ENCODE measurements around the gene MRPL4. TPM values are rescaled to one million over a fixed set of nuclear protein-coding genes. Genes with fewer than 3 reads are reported as not detected.
"Not testable (repeated sequence)": the region's sequence is repeated elsewhere in the genome, so short reads cannot be mapped to it uniquely, and the experiment has no call there.

MRPL4 gene
- total RNA-seq, 2 experiments from 2014 or later = 55.4 to 58.6 TPM

DNA sequence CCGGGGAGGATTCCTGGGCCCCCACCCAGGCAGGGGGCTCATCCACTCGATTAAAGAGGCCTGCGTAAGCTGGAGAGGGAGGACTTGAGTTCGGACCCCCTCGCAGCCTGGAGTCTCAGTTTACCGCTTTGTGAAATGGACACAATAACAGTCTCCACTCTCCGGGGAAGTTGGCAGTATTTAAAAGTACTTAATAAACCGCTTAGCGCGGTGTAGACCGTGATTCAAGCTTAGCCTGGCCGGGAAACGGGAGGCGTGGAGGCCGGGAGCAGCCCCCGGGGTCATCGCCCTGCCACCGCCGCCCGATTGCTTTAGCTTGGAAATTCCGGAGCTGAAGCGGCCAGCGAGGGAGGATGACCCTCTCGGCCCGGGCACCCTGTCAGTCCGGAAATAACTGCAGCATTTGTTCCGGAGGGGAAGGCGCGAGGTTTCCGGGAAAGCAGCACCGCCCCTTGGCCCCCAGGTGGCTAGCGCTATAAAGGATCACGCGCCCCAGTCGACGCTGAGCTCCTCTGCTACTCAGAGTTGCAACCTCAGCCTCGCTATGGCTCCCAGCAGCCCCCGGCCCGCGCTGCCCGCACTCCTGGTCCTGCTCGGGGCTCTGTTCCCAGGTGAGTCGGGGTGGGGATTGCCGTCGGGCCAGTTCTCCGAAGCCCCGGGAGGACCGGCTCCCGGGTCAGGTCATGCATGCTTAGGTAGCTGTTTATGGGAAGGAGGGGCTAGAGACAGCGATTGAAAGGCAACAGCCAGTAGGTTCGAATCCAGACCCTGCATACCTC lies 18.8 kb downstream of the MRPL4 start, which contains the start of gene ICAM1:
TSS of gene ICAM1 (plus strand) at position 505 of the 779 bp plus-strand sequence. CDS start at position 545, 40 bp downstream.
- Mint-ChIP-seq H3K27ac (peak within 1 kb of the TSS; percentile 93), H3K36me3 (ENCODE audit: low read depth) (peaks cover 19% of the 10 kb centered on the region), H3K4me1 (peaks cover 51% of the 10 kb centered on the region), H3K4me3 (peak within 1 kb of the TSS; percentile 83), H3K9me3 (no peaks in the 10 kb centered on the region), H3K27me3 (peaks cover 1% of the 10 kb centered on the region)
- ChIA-PET POLR2A (interaction anchor here (0.7 to 4.3 kb wide), 39 partner anchors 9 to 297 kb away, joined by 3 to 105 read pairs (median 7); partner anchors contain the start of genes CDC37, DNMT1, ICAM4 and ICAM5), CTCF (interaction anchor here (0.6 to 10.1 kb wide), 32 partner anchors 10 to 339 kb away, joined by 3 to 238 read pairs (median 6); partner anchors contain the start of genes CDC37, ICAM4, ICAM5 and RAVER1)
- peak; percentile 87 for DNase-seq

DNA sequence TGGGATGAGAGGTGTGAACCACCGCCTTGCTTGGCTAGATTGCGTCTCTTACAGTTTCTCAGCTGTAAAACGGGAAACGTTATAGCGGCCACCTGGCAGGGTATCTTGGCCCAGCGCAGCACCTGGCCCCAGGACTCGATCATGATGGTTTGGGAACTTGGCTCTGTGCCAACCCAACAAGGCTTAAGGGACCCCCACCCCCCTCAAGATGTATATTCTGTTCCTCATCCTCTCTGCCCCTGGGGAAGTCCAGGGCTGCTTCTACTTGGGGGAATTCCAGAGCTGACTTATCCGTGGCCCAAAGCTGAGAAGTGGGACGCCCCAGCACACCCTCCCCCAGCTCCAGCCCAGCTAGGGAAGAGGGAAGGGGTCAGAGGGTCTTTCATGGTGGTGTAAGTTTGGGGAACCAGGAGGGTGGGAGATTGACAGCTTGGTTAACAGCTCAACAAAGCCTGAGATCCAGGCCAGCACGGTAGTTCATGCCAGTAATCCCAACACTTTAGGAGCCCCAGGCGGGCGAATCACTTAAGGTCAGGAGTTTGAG lies 19.6 kb downstream of the MRPL4 start:
- POLR2A ChIA-PET = interaction anchor here (0.6 to 4.3 kb wide), 29 partner anchors 8 to 296 kb away, joined by 3 to 105 read pairs (median 8); partner anchors contain the start of genes CDC37, DNMT1, ICAM4 and ICAM5
- DNase-seq = peak; percentile 26
- Mint-ChIP-seq H3K27ac (peak overlapping the region; percentile 93), H3K27me3 (peaks cover 1% of the 10 kb centered on the region), H3K4me3 (peak overlapping the region; percentile 83), H3K4me1 (peaks cover 51% of the 10 kb centered on the region), H3K9me3 (no peaks in the 10 kb centered on the region), H3K36me3 (ENCODE audit: low read depth) (peaks cover 19% of the 10 kb centered on the region)
- CTCF ChIA-PET = interaction anchor here (0.5 to 10.1 kb wide), 26 partner anchors 9 to 298 kb away, joined by 3 to 238 read pairs (median 6); partner anchors contain the start of genes CDC37, ICAM4, ICAM5 and RAVER1

DNA sequence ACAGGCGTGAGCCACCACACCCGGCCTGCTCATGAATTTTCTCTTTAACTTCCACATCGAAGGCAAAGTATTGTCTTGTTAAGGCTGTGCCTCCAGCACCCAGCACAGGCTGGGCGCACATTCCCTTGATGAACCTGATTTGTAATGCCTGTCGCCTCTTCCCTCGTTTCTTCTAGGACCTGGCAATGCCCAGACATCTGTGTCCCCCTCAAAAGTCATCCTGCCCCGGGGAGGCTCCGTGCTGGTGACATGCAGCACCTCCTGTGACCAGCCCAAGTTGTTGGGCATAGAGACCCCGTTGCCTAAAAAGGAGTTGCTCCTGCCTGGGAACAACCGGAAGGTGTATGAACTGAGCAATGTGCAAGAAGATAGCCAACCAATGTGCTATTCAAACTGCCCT lies 22.6 kb downstream of the MRPL4 start:
- H3K27ac Mint-ChIP-seq = peak overlapping the region; percentile 7
- peaks cover 51% of the 10 kb centered on the region for H3K4me1 Mint-ChIP-seq
- H3K9me3 Mint-ChIP-seq = no peaks in the 10 kb centered on the region
- no peak for DNase-seq
- CTCF ChIA-PET = interaction anchor here (6.6 kb wide), 1 partner anchor 14 kb away, joined by 98 read pairs; no protein-coding TSS in a partner anchor
- no peaks in the 10 kb centered on the region for H3K27me3 Mint-ChIP-seq
- peaks cover 29% of the 10 kb centered on the region for H3K36me3 Mint-ChIP-seq (ENCODE audit: low read depth)
- H3K4me3 Mint-ChIP-seq = no peak overlapping the region
- POLR2A ChIA-PET = interaction anchor here (1.0 to 2.8 kb wide), 3 partner anchors 12 to 106 kb away, joined by 3 to 11 read pairs (median 4); partner anchors contain the start of genes ICAM4 and TYK2

DNA sequence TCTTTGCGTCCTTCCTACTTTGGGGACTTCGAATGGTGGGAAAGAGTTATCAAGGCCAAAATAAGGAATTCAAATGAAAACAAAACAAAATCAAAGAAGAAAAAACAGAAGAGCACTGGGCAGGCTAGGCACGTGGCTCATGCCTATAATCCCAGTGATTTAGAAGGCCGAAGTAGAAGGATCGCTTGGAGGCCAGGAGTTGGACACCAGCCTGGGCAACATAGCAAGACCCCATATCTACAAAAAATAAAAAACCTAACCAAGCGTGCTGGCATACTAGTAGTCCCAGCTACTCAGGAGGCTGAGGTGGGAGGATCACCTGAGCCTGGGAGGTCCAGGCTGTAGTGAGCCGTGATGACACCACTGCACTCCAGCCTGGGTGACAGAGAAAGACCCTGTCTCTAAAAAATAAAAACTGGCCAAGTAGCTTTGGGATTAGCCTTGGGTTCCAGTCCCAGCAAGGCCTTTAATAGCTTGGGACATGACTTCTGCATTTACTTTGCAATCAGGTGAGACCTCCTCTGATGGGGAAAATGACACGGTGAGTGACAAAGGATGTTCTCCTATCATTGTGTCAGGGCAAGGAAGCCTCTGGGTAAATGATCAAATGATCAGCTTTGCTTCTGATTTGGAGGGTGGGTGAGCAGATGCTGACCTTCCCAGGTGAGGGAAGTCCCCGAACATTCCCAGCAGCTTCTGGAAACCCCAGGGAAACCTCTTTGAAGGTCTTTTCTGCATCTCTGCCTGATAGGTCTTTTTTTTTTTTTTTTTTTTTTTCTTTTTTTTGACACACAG lies 26.0 kb downstream of the MRPL4 start:
- ChIA-PET CTCF (interaction anchor here (0.7 to 2.0 kb wide), 4 partner anchors 111 to 482 kb away, joined by 3 to 6 read pairs (median 4); no protein-coding TSS in a partner anchor), POLR2A (interaction anchor here (3.7 kb wide), 1 partner anchor 7 kb away, joined by 23 read pairs; the partner anchor contains the start of gene ICAM1)
- no peak for DNase-seq
- Mint-ChIP-seq H3K4me1 (peaks cover 30% of the 10 kb centered on the region), H3K9me3 (no peaks in the 10 kb centered on the region), H3K27me3 (no peaks in the 10 kb centered on the region), H3K4me3 (no peak overlapping the region), H3K27ac (no peak overlapping the region), H3K36me3 (ENCODE audit: low read depth) (peaks cover 37% of the 10 kb centered on the region)

DNA sequence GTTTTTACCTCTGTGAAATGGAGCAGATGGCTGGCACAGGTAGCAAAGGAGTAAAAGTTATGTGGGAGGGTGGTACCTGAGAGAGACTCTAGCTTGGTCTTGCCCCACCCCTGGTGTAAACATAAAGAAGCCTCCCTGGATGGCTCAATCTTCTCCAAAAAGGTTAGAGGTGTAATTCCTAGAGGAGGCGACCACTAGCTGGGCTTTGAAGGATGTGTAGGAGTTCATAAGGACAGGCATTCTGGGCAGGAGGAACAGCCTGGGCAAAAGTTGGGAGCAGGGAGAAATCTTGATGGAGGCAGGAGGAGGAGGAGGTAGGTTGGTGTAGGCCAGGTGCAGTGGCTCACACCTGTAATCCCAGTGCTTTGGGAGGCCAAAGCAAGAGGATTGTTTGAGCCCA lies 26.9 kb downstream of the MRPL4 start:
- Mint-ChIP-seq H3K9me3 (no peaks in the 10 kb centered on the region), H3K4me3 (no peak overlapping the region), H3K4me1 (peaks cover 31% of the 10 kb centered on the region), H3K36me3 (ENCODE audit: low read depth) (peaks cover 43% of the 10 kb centered on the region), H3K27me3 (no peaks in the 10 kb centered on the region), H3K27ac (peak overlapping the region; percentile 44)
- no peak for DNase-seq
- ChIA-PET CTCF (interaction anchor here (0.9 to 1.6 kb wide), 2 partner anchors 110 to 134 kb away, joined by 3 to 6 read pairs; no protein-coding TSS in a partner anchor), POLR2A (interaction anchor here (3.7 kb wide), 1 partner anchor 8 kb away, joined by 23 read pairs; the partner anchor contains the start of gene ICAM1)

DNA sequence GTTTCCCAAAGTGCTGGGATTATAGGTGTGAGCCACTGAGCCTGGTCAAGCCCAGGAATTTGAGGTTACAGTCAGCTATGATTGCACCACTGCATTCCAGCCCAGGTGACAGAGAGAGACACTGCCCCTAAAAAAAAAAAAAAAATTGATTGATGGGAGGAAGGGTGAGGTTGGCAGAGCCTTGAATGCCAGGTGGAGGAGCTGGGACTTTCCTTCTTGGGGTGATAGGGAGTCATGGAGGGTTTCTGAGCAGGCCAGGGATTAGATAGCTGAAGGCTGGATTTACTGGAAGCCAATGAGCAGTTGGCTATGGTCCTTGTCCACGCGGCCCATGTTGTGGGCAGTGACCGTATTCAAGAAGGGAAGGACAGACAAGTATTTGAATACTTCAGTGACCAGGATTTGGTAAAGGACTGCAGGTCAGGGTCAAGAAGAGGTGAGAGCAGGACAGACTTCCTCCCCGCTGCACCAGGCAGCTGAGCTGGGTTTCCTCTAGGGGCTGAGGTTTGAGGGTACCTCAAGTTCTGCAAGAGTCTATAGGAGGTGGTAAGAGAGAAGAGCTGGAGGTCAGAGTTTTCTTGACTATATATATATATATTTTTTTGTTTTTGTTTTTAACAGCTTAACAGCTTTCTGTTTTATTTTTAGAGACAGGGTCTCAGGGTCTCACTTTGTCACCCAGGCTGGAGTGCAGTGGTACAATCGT lies 27.9 kb downstream of the MRPL4 start:
- H3K4me1 Mint-ChIP-seq = peaks cover 27% of the 10 kb centered on the region
- H3K9me3 Mint-ChIP-seq = no peaks in the 10 kb centered on the region
- CTCF ChIA-PET = interaction anchor here (0.6 to 1.6 kb wide), 6 partner anchors 9 to 349 kb away, joined by 4 to 10 read pairs (median 5); partner anchors contain the start of genes ICAM1 and ICAM5
- peaks cover 46% of the 10 kb centered on the region for H3K36me3 Mint-ChIP-seq (ENCODE audit: low read depth)
- H3K27me3 Mint-ChIP-seq = no peaks in the 10 kb centered on the region
- POLR2A ChIA-PET = interaction anchor here (1.0 to 3.7 kb wide), 2 partner anchors 9 kb away, joined by 5 to 23 read pairs; partner anchors contain the start of genes ICAM1 and ICAM5
- no peak overlapping the region for H3K4me3 Mint-ChIP-seq
- H3K27ac Mint-ChIP-seq = peak overlapping the region; percentile 61
- DNase-seq = no peak

DNA sequence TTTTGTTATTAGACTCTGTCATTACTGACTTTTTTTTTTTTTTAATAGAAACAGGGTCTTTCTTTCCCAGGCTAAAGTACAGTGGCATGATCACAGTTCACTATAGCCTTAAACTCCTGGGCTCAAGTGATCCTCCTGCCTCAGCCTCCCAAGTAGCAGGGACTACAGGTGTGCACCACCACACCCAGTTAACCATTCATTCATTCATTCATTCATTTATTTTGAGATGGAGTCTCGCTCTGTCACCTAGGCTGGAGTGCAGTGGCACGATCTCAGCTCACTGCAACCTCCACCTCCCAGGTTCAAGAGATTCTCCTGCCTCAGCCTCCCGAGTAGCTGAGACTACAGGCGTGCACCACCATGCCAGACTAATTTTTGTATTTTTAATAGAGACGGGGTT lies 30.0 kb downstream of the MRPL4 start:
- ChIA-PET CTCF (interaction anchor here (1.4 kb wide), 1 partner anchor 11 kb away, joined by 4 read pairs; the partner anchor contains the start of gene ICAM1), POLR2A (interaction anchor here (1.3 to 2.2 kb wide), 2 partner anchors 10 to 12 kb away, joined by 3 to 10 read pairs; partner anchors contain the start of gene ICAM1)
- Mint-ChIP-seq H3K36me3 (ENCODE audit: low read depth) (peaks cover 60% of the 10 kb centered on the region), H3K4me1 (peaks cover 45% of the 10 kb centered on the region)
- H3K27ac Mint-ChIP-seq, H3K9me3 Mint-ChIP-seq, H3K27me3 Mint-ChIP-seq, DNase-seq, H3K4me3 Mint-ChIP-seq: not testable (repeated sequence)

DNA sequence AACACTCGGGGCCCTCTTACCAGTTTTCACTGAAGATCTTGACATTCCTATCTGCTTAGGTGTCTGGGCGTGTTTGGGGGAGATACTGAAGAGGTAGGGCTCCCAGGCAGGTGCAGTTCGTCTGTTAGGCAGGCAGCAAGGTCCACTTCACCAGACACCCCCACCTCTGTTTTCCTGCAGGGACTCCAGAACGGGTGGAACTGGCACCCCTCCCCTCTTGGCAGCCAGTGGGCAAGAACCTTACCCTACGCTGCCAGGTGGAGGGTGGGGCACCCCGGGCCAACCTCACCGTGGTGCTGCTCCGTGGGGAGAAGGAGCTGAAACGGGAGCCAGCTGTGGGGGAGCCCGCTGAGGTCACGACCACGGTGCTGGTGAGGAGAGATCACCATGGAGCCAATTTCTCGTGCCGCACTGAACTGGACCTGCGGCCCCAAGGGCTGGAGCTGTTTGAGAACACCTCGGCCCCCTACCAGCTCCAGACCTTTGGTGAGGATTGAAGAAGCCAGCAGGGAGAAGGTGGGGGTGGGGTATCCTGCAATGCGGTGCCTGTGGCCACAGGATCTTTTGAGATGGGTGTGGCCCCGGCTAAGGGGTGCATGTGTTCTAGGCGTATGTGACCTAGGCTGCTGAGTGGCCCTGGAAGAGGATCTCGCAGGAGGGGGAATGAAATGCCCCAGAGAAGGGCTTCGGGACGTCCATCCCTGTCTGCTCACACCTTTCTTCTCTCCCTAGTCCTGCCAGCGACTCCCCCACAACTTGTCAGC lies 31.5 kb downstream of the MRPL4 start:
- peaks cover 55% of the 10 kb centered on the region for H3K4me1 Mint-ChIP-seq
- peaks cover 54% of the 10 kb centered on the region for H3K36me3 Mint-ChIP-seq (ENCODE audit: low read depth)
- H3K27ac Mint-ChIP-seq = no peak overlapping the region
- H3K27me3 Mint-ChIP-seq = peaks cover 10% of the 10 kb centered on the region
- H3K4me3 Mint-ChIP-seq = no peak overlapping the region
- POLR2A ChIA-PET = interaction anchor here (2.2 kb wide), 1 partner anchor 13 kb away, joined by 10 read pairs; the partner anchor contains the start of gene ICAM1
- DNase-seq = no peak
- CTCF ChIA-PET = no interaction called here
- H3K9me3 Mint-ChIP-seq = no peaks in the 10 kb centered on the region

DNA sequence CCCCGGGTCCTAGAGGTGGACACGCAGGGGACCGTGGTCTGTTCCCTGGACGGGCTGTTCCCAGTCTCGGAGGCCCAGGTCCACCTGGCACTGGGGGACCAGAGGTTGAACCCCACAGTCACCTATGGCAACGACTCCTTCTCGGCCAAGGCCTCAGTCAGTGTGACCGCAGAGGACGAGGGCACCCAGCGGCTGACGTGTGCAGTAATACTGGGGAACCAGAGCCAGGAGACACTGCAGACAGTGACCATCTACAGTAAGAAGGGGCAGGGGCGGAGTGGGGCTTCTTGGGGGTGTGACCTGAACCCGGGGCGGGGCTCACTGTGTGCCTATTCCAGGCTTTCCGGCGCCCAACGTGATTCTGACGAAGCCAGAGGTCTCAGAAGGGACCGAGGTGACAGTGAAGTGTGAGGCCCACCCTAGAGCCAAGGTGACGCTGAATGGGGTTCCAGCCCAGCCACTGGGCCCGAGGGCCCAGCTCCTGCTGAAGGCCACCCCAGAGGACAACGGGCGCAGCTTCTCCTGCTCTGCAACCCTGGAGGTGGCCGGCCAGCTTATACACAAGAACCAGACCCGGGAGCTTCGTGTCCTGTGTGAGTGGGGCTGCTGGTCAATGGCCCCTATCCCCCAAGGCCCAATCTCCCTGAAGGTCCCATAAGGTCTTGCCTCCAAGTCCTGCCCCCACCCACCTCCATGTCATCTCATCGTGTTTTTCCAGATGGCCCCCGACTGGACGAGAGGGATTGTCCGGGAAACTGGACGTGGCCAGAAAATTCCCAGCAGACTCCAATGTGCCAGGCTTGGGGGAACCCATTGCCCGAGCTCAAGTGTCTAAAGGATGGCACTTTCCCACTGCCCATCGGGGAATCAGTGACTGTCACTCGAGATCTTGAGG lies 32.3 kb downstream of the MRPL4 start:
- no peak overlapping the region for H3K27ac Mint-ChIP-seq
- H3K36me3 Mint-ChIP-seq (ENCODE audit: low read depth) = peaks cover 49% of the 10 kb centered on the region
- H3K4me1 Mint-ChIP-seq = peaks cover 59% of the 10 kb centered on the region
- DNase-seq = no peak
- no peak overlapping the region for H3K4me3 Mint-ChIP-seq
- H3K9me3 Mint-ChIP-seq = no peaks in the 10 kb centered on the region
- peaks cover 19% of the 10 kb centered on the region for H3K27me3 Mint-ChIP-seq
- CTCF ChIA-PET = no interaction called here
- POLR2A ChIA-PET = interaction anchor here (2.2 to 8.9 kb wide), 2 partner anchors 14 kb away, joined by 10 to 105 read pairs; partner anchors contain the start of gene ICAM1

DNA sequence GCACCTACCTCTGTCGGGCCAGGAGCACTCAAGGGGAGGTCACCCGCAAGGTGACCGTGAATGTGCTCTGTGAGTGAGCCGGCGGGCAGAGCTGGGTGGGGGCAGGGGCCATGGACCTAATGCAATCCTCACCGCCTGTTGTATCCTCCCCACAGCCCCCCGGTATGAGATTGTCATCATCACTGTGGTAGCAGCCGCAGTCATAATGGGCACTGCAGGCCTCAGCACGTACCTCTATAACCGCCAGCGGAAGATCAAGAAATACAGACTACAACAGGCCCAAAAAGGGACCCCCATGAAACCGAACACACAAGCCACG lies 32.9 kb downstream of the MRPL4 start:
- POLR2A ChIA-PET = interaction anchor here (8.9 kb wide), 1 partner anchor 14 kb away, joined by 105 read pairs; the partner anchor contains the start of gene ICAM1
- Mint-ChIP-seq H3K9me3 (no peaks in the 10 kb centered on the region), H3K27me3 (peaks cover 24% of the 10 kb centered on the region), H3K27ac (no peak overlapping the region), H3K4me3 (no peak overlapping the region), H3K4me1 (peaks cover 56% of the 10 kb centered on the region), H3K36me3 (ENCODE audit: low read depth) (peaks cover 46% of the 10 kb centered on the region)
- CTCF ChIA-PET = no interaction called here
- no peak for DNase-seq

Data from activated CD4-positive, alpha-beta memory T cell treated with anti-CD3 and anti-CD28 coated beads, Interleukin-2, amount 10 ng/mL, durations not matched to agents 7 days and 5 days (primary cell).